ENCODE data around the gene ITGB7.
"Not testable (repeated sequence)": the region's sequence is repeated elsewhere in the genome, so short reads cannot be mapped to it uniquely, and the experiment has no call there.

The ITGB7 gene

GRCh38 chr12:53195516-53196420, 11.3 kb downstream of the ITGB7 start:
- no peak for DNase-seq

- no peak for DNase-seq
Observed at GRCh38 chr12:53194973-53195372, 12.1 kb downstream of the ITGB7 start.

- no peak for DNase-seq
Observed at GRCh38 chr12:53193985-53194716, 12.9 kb downstream of the ITGB7 start.

GRCh38 chr12:53193040-53193439, 14.0 kb downstream of the ITGB7 start:
- DNase-seq = no peak

GRCh38 chr12:53192531-53193021, 14.5 kb downstream of the ITGB7 start:
- no peak for DNase-seq

- DNase-seq = no peak
Observed at GRCh38 chr12:53191885-53192530, 15.0 kb downstream of the ITGB7 start.

GRCh38 chr12:53191096-53191884, 15.8 kb downstream of the ITGB7 start:
- no peak for DNase-seq

- no peak for DNase-seq
Observed at GRCh38 chr12:53190108-53190729, 16.8 kb downstream of the ITGB7 start.

GRCh38 chr12:53187145-53187899, 19.7 kb downstream of the ITGB7 start:
- DNase-seq = no peak

GRCh38 chr12:53186745-53187144, 20.3 kb downstream of the ITGB7 start:
- DNase-seq = no peak

- no peak for DNase-seq
Observed at GRCh38 chr12:53185582-53186153, 21.4 kb downstream of the ITGB7 start.

- DNase-seq = no peak
Observed at GRCh38 chr12:53184828-53185227, 22.2 kb downstream of the ITGB7 start.

- peak; percentile 91 to 94 for DNase-seq
Observed at GRCh38 chr12:53182903-53183302, 24.1 kb downstream of the ITGB7 start.

- DNase-seq = no peak
Observed at GRCh38 chr12:53181935-53182334, 25.1 kb downstream of the ITGB7 start.

GRCh38 chr12:53180931-53181645, 26.0 kb downstream of the ITGB7 start:
- DNase-seq = peak; percentile 56 to 76

GRCh38 chr12:53180220-53180930, 26.7 kb downstream of the ITGB7 start, which contains the start of the genes CSAD and ZNF740:
Gene CSAD (minus strand): TSS chr12:53180925. CDS start chr12:53173470, 7,455 bp downstream.
Gene ZNF740 (plus strand): TSS chr12:53180722. CDS start chr12:53181984, 1,262 bp downstream.
- DNase-seq = peak; percentile 97 to 98

- DNase-seq = peak in 1 of 2 donors; percentile 32
Observed at GRCh38 chr12:53179687-53180219, 27.3 kb downstream of the ITGB7 start.

GRCh38 chr12:53178803-53179202, 28.2 kb downstream of the ITGB7 start:
- not testable (repeated sequence) for DNase-seq

- not testable (repeated sequence) for DNase-seq
Observed at GRCh38 chr12:53177447-53177846, 29.6 kb downstream of the ITGB7 start.
